SU-DHL-6 (cell line): ENCODE results near the gene ACTL7A.

Source experiments
- CTCF ChIP-seq: fragments of 200-600 bp; sonication (generic); IDR thresholded peaks from one replicate; pipeline ENCODE4 v1.5.1; 2017; ENCODE audit warnings: antibody characterized with exemption, mild to moderate bottlenecking, low read length, moderate library complexity; ENCODE audit not compliant: insufficient read depth, poor library complexity, severe bottlenecking
- EZH2phosphoT487 ChIP-seq: fragments of 200-600 bp; sonication (generic), shearing (Covaris generic); conservative IDR thresholded peaks from 2 replicates; pipeline ENCODE4 v1.6.1; 2018; ENCODE audit warnings: mild to moderate bottlenecking, antibody characterized with exemption, low read length, moderate library complexity, mixed read lengths

DNA sequence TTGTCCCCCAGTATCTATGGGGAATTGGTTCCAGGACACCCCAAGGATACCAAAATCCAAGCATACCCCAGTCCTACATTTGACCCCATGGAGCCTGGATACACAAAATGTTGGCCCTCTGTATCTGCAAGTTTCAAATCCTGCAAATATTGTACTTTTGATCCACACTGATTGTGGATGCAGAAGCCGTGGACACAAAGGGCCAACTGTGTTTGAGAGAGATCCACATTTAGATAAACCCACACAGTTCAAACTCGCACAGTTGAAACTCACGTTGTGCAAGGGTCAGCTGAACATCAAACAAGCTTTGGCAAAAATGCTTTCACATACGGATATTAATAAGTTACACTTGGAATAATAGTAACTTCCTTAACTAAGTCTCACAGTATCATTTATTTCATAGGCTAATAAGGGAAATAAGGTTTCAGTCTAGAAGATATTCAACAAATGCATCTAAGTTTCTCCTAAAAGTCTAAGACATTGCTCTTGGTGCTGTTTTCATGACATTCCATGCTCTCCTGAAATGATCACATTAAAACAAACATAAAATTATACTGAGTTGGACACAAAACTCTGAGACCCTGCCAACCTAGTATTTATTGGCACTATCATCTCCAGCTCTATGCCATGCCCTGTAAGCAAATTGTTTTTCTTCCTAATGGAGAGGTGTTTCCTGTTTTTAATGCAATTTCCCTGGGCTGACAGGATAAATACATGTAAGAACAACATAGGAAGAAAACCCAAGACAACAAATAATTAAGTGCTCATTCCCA is 32.3 kb downstream of the ACTL7A start:
- no peak for TF ChIP-seq CTCF
- no peak for TF ChIP-seq EZH2phosphoT487
